Kasumi-1 (cell line): ENCODE data around the gene PDE4B.

Experiments used
- DNase-seq, 2 experiments: peaks; one replicate each; lab custom pipeline; 2025; lab: John Stamatoyannopoulos, UW

PDE4B gene

GRCh38 chr1:65792669-65793358 lies at the start of gene PDE4B:
Gene PDE4B (plus strand): TSS chr1:65792895.
- DNase-seq = peak in 1 of 2 experiments; percentile 11

DNA sequence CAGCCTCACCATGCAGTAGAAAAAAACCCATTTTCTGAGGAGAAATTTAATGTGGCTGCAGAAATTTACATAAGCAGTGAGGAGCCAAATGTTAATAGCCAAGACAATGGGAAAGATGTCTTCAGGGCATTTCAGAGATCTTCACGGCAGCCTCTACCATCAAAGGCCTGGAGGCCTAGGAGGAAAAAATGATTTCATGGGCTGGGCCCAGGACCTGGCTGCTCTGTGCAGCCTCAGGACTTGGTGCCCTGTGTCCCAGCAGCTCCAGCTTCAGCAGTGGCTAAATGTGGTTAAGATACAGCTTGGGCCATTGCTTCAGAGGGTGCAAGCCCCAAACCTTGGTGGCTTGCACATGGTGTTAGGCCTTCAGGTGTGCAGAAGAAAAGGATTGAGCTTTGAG lies 48.0 kb upstream of the PDE4B start:
- no peak for DNase-seq

GRCh38 chr1:65751961-65752360 lies 40.7 kb upstream of the PDE4B start:
- no peak for DNase-seq

DNA sequence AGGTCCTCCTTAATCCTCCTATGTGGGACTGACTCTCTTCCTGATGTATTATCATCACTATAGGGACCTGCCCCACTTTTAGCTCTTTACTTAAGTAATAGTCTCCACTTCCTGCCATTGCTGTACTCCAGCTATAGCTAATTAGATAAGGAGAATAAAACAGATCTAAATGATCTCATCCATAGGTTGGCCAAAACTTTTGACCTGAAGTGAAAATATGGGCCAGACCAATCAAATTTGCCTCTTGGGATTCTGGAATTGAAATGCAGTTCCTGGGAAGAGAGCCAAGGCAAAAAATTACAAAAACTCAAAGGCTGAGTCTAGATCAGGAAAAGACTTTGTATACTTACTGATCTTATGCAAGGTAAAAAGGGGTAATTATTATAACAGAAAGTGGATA lies 36.1 kb upstream of the PDE4B start:
- no peak for DNase-seq

- no peak for DNase-seq
Measured at GRCh38 chr1:65757531-65757930, 35.2 kb upstream of the PDE4B start.

GRCh38 chr1:65758128-65758527 lies 34.6 kb upstream of the PDE4B start:
- no peak for DNase-seq

GRCh38 chr1:65759516-65759915 lies 33.2 kb upstream of the PDE4B start:
- no peak for DNase-seq

- no peak for DNase-seq
Measured at GRCh38 chr1:65762081-65762862, 30.4 kb upstream of the PDE4B start.

DNA sequence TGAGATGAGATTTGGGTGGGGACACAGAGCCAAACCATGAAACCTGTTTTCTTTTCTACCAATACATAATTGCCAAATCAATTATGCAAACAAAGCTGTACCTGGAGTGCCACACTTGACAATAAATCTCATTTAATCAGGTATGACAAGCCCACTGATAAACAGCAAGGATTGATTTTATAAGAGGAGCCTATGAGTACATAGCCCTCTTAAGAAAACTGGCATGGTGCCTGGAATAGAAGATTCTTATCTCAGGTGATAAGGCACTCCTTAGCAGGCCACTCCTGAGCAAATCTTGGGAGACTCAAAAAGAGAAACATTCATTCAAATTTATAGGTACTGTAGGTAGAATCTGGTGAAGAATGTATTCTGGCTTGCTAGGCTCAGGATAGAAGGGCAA lies 28.6 kb upstream of the PDE4B start:
- no peak for DNase-seq

DNA sequence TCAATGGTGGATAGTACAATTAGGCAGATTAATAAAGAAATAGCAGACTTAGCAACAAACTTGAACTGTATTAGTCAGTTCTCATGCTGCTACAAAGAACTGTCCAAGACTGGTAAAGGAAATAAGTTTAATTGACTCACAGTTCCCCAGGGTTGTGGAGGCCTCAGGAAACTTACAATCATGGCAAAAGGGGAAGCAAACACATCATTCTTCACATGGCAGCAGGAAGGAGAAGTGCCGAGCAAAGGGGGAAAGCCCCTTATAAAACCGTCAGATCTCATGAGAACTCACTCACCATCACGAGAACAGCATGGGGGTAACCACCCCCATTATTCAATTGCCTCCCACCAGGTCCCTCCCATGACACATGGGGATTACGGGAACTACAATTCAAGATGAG lies 27.1 kb upstream of the PDE4B start:
- DNase-seq = peak in 1 of 2 experiments; percentile 4

- DNase-seq = no peak
Measured at GRCh38 chr1:65769636-65770035, 23.1 kb upstream of the PDE4B start.

DNA sequence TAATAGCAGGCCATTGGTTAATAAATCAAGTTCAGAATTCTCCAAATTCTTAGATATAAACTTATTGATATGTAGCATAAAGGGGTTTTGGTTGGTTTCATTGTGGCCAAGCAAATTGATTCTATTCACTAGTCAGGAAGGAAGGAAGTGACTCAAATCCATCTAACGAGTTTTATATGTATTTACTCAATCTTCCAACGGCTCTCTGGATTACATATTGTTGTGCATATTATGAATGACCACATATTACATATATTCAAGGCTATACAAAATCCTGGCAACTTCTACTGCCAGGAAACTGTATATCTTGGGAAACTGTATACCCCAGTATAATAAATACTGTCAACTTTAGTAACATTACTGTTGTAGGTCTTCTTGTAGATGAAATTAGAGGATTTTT lies 20.1 kb upstream of the PDE4B start:
- no peak for DNase-seq

- no peak for DNase-seq
Measured at GRCh38 chr1:65773391-65774123, 19.1 kb upstream of the PDE4B start.

DNA sequence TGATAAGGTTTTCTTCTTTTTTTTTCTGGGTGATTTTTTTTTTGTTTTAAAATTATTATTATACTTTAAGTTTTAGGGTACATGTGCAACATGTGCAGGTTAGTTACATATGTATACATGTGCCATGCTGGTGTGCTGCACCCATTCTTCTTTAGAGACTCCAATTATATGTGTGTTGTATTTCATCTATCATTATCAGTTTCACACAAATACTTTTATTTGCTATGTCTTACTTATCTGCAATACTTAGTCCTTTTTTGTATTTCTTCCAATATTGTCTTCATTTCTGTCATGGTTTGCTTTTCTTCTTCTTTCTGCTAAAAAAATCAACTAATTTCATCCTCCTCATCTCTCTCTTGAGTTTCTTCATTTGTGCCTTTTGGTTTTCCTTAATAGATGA lies 3.9 kb upstream of the PDE4B start:
- DNase-seq = no peak

DNA sequence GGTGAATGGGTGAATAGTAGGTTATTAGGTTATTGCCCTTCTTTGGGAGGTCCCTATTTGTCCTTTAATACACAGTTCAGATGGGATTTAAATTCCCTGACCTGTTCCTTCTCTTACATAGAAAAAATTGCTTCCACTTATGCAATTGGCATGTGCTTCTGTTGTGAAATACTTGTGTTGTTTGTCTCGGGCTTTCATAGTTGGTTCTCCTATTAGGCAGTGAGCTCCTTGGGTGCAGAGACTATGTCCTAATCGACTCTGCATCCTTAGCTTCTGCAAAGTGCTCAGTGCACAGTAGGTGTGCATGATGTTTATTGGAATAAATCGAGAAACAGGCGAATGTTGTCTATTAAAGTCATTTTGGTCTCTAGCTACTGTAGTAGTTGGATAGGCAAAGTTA lies 1.3 kb upstream of the PDE4B start:
- DNase-seq = peak in 1 of 2 experiments; percentile 7

GRCh38 chr1:65791801-65792668 lies 660 bp upstream of the PDE4B start:
- no peak for DNase-seq

- no peak for DNase-seq
Measured at GRCh38 chr1:65793359-65793732, 651 bp downstream of the PDE4B start.

DNA sequence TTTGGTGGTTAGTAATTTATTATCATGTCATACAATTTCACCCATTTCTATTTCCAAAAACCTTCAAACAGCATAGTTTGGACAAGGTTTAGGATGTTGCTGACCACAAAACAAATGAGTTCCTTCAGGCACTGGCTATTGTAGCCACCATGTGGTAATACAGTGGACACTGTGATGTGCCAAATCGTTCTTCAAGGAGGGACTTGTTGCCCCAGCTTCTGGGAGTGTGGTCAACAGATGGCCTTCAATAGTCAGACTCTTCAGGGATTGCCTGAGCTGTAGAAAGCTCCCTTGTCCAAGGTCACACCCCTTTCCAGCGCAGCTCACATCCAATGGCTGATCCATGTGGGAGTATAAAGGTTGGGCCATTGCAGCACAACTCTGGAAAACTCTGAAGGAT lies 2.6 kb downstream of the PDE4B start:
- no peak for DNase-seq

DNA sequence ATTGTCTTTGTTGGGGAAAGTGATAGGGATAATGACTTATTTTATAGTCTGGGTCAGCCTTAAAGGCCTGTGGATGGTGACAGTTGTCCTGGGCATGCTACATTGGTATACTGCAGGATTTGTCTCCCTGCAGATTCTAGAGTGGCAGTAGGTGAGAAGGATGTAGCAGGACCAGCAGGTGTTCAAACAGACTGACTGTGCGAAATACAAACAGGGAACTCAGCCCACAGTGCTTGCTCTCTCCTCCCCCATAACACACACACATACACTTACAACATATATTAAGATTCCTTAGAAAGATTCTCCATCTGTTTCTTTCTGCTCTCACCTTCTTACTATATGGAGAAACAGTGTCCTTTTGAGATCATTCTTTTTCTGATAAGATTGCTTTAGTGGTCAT lies 6.9 kb downstream of the PDE4B start:
- no peak for DNase-seq

- no peak for DNase-seq
Measured at GRCh38 chr1:65804584-65804983, 11.9 kb downstream of the PDE4B start.

- DNase-seq = peak; percentile 87 to 93
Measured at GRCh38 chr1:65812065-65812464, 19.4 kb downstream of the PDE4B start.

DNA sequence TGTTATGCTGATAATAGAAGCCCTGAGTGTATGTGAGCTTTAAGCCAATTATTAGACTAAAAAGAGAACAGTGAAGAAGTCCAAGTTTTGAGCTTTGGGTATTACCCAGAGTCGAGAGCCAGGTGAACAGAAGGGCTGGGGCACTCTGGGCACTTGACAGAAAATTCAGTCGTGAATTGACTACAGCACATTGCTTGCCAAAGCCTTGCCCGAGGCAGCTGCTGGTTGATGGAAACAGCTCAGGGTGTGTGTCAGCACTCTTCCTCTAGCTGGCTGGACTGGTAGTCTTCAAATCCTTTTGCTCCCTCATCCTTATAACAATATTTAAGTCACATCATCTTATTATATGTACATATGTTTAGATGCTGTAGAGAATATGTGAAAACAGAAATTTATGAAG lies 21.3 kb downstream of the PDE4B start:
- DNase-seq = no peak
